GM18505 (cell line): ENCODE results near the gene OTOA.
"Not testable (repeated sequence)": the region's sequence is repeated elsewhere in the genome, so short reads cannot be mapped to it uniquely, and the experiment has no call there.

ENCODE experiments used
- ATAC-seq: cut with Tn5 transposase; IDR thresholded peaks from one replicate; pipeline ENCODE4 v1.9.1; 2021; ENCODE audit not compliant: unreplicated experiment
- POLR2A ChIP-seq: IDR thresholded peaks from 4 replicates; pipeline ENCODE4 v1.6.1; 2011; ENCODE audit warnings: borderline replicate concordance; ENCODE audit not compliant: insufficient read depth, insufficient read length; ENCODE audit errors: extremely low read depth

Gene OTOA

GRCh38 chr16:21683184-21683583 is 19.4 kb downstream of the OTOA start:
- no peak for ATAC-seq
- TF ChIP-seq POLR2A = no peak

GRCh38 chr16:21684199-21684598 is 20.4 kb downstream of the OTOA start:
- ATAC-seq = no peak
- no peak for TF ChIP-seq POLR2A

- no peak for TF ChIP-seq POLR2A
- ATAC-seq = no peak
Measured at GRCh38 chr16:21685034-21685455, 21.3 kb downstream of the OTOA start.

- no peak for TF ChIP-seq POLR2A
- no peak for ATAC-seq
Measured at GRCh38 chr16:21689107-21689506, 25.3 kb downstream of the OTOA start.

- ATAC-seq = not testable (repeated sequence)
Measured at GRCh38 chr16:21690967-21691366, 27.2 kb downstream of the OTOA start.

- ATAC-seq = no peak
- TF ChIP-seq POLR2A = no peak
Measured at GRCh38 chr16:21694609-21695008, 30.8 kb downstream of the OTOA start.

GRCh38 chr16:21697032-21697431 is 33.3 kb downstream of the OTOA start:
- no peak for TF ChIP-seq POLR2A
- ATAC-seq = no peak

- no peak for ATAC-seq
- TF ChIP-seq POLR2A = no peak
Measured at GRCh38 chr16:21698169-21699032, 34.6 kb downstream of the OTOA start.

GRCh38 chr16:21701271-21701670 is 37.5 kb downstream of the OTOA start:
- no peak for TF ChIP-seq POLR2A
- no peak for ATAC-seq

GRCh38 chr16:21702276-21702675 is 38.5 kb downstream of the OTOA start:
- no peak for ATAC-seq
- no peak for TF ChIP-seq POLR2A

- no peak for ATAC-seq
Measured at GRCh38 chr16:21703156-21703555, 39.4 kb downstream of the OTOA start.

GRCh38 chr16:21703589-21704174 is 39.9 kb downstream of the OTOA start:
- ATAC-seq = no peak
- TF ChIP-seq POLR2A = no peak

More at GRCh38 chr16:21703156-21703555, 39.4 kb downstream of the OTOA start:
- no peak for TF ChIP-seq POLR2A

GRCh38 chr16:21704266-21704665 is 40.5 kb downstream of the OTOA start:
- no peak for TF ChIP-seq POLR2A
- no peak for ATAC-seq

- ATAC-seq = no peak
- TF ChIP-seq POLR2A = no peak
Measured at GRCh38 chr16:21704733-21705132, 41.0 kb downstream of the OTOA start.

GRCh38 chr16:21708533-21709115 is 44.9 kb downstream of the OTOA start:
- ATAC-seq = no peak
- no peak for TF ChIP-seq POLR2A

- no peak for ATAC-seq
- TF ChIP-seq POLR2A = no peak
Measured at GRCh38 chr16:21710938-21711337, 47.2 kb downstream of the OTOA start.
